DND-41 (cell line): ENCODE measurements around the gene PLCG1.

ENCODE experiments used
- EZH2 ChIP-seq: IDR thresholded peaks from 3 replicates; pipeline ENCODE4 v1.6.1; 2012; ENCODE audit warnings: borderline replicate concordance, low read depth, mild to moderate bottlenecking, moderate library complexity, low read length, inconsistent platforms; ENCODE audit not compliant: severe bottlenecking
- TF ChIP-seq, protein P1 (sequence below): IDR thresholded peaks from 2 replicates; pipeline ENCODE4 v1.5.1; 2012; ENCODE audit warnings: borderline replicate concordance, low read length, moderate library complexity, mild to moderate bottlenecking; ENCODE audit not compliant: poor library complexity, severe bottlenecking; ENCODE audit errors: extremely low read depth

DNA sequence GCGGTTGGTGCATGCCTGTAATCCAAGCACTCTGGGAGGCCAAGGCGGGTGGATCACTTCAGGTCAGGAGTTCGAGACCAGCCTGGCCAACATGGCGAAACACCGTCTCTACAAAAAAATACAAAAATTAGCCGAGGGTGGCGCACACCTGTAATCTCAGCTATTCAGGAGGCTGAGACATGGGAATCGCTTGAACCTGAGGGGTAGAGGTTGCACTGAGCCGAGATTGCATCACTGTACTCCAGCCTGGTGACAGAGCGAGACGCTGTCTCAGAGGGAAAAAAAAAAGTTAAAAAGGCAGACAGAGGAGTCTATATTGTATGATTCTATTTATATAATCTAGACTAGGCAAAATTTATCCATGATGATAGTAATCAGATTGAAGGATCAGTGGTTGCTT lies 27.3 kb upstream of the PLCG1 start:
- TF ChIP-seq, protein P1, sequence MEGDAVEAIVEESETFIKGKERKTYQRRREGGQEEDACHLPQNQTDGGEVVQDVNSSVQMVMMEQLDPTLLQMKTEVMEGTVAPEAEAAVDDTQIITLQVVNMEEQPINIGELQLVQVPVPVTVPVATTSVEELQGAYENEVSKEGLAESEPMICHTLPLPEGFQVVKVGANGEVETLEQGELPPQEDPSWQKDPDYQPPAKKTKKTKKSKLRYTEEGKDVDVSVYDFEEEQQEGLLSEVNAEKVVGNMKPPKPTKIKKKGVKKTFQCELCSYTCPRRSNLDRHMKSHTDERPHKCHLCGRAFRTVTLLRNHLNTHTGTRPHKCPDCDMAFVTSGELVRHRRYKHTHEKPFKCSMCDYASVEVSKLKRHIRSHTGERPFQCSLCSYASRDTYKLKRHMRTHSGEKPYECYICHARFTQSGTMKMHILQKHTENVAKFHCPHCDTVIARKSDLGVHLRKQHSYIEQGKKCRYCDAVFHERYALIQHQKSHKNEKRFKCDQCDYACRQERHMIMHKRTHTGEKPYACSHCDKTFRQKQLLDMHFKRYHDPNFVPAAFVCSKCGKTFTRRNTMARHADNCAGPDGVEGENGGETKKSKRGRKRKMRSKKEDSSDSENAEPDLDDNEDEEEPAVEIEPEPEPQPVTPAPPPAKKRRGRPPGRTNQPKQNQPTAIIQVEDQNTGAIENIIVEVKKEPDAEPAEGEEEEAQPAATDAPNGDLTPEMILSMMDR = no peak
- TF ChIP-seq EZH2 = no peak
